Erythroblast (primary cell): ENCODE data around the gene EGFR.

ENCODE experiments used
- GATA1 ChIP-seq: IDR thresholded peaks from 2 replicates; pipeline ENCODE4 v1.6.1; 2011; ENCODE audit warnings: low read depth, mild to moderate bottlenecking, control low read depth, low read length, moderate library complexity
- POLR2A ChIP-seq: IDR thresholded peaks from 2 replicates; pipeline ENCODE4 v1.6.1; 2011; ENCODE audit warnings: mild to moderate bottlenecking, low read length

- TF ChIP-seq POLR2A (no peak), GATA1 (no peak)
These were observed 141.7 kb downstream of the EGFR start for GRCh38 chr7:55160539-55160938.
